Ovary (tissue), 3 donors: Measurements from ENCODE around the gene PDXDC1.
"Not testable (repeated sequence)": the region's sequence is repeated elsewhere in the genome, so short reads cannot be mapped to it uniquely, and the experiment has no call there.

Experiments
- CTCF ChIP-seq, 3 donors: fragments of 450-650 bp in 2 of 3; fragments of 200-600 bp in 1 of 3; IDR thresholded peaks; one replicate each; pipeline versions ENCODE4 v1.5.1 to v1.8.0; 2016 to 2022; ENCODE audit warnings: antibody characterized with exemption in 3 of 3, mild to moderate bottlenecking in 1 of 3
- EP300 ChIP-seq: sonication (generic); formaldehyde crosslinking; IDR thresholded peaks from one replicate; pipeline ENCODE4 v1.6.1; 2017; ENCODE audit warnings: antibody characterized with exemption
- donor health status: DM: no; HTN: no; CAD: no.

GRCh38 chr16:14975418-14976194, 780 bp downstream of the PDXDC1 start:
- not testable (repeated sequence) for TF ChIP-seq EP300; CTCF (IDR thresholded peaks at IDR 0.05)
